ENCODE results near the gene CNTRL.

Gene CNTRL

DNA sequence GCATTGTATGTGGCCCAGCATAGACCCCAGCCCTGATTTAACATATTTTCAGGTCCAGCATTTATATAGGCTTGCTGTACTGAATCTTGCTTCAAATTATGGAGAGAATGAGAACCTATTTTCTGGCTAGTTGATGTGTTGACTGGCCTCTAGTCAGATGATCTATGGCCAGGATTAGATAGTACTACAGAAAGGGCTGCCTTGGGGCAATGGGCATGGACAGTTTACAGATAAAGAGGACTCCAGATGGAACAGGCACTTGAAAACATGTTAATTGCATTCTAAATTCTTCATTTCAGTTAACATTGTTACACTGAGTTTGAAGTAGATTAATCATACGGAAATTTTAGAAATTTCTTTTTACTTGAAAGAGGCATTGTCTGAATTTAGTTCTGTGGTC lies 65.4 kb downstream of the CNTRL start:
- DNase-seq (ENCODE audit: low spot score), result no peak
- TF ChIP-seq, protein P1, sequence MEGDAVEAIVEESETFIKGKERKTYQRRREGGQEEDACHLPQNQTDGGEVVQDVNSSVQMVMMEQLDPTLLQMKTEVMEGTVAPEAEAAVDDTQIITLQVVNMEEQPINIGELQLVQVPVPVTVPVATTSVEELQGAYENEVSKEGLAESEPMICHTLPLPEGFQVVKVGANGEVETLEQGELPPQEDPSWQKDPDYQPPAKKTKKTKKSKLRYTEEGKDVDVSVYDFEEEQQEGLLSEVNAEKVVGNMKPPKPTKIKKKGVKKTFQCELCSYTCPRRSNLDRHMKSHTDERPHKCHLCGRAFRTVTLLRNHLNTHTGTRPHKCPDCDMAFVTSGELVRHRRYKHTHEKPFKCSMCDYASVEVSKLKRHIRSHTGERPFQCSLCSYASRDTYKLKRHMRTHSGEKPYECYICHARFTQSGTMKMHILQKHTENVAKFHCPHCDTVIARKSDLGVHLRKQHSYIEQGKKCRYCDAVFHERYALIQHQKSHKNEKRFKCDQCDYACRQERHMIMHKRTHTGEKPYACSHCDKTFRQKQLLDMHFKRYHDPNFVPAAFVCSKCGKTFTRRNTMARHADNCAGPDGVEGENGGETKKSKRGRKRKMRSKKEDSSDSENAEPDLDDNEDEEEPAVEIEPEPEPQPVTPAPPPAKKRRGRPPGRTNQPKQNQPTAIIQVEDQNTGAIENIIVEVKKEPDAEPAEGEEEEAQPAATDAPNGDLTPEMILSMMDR (IDR thresholded peaks at IDR 0.05; ENCODE audit: extremely low read depth, insufficient read depth, missing control alignments), result no peak
- in situ Hi-C loops (cut with MboI; ENCODE audit: low pct_unique_long_range_greater_than_20kb, low sequenced_read_pairs, unreplicated experiment), result no loop called here

DNA sequence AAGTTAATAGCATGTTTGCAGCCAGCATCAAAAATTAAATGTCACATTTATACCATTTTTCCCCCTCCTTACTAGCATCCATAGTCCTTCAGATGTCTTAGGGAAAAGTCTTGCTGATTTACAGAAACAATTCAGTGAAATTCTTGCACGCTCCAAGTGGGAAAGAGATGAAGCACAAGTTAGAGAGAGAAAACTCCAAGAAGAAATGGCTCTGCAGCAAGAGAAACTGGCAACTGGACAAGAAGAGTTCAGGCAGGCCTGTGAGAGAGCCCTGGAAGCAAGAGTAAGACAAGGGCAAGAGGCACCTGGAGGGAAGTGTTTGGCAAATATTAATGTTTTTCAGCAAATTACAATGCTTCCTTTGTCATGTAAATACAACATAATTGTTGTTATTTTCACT lies 66.6 kb downstream of the CNTRL start:
- in situ Hi-C loops (cut with MboI; ENCODE audit: low pct_unique_long_range_greater_than_20kb, low sequenced_read_pairs, unreplicated experiment), result no loop called here
- TF ChIP-seq, protein P1 (IDR thresholded peaks at IDR 0.05; ENCODE audit: extremely low read depth, insufficient read depth, missing control alignments), result no peak
- no peak for DNase-seq (ENCODE audit: low spot score)

DNA sequence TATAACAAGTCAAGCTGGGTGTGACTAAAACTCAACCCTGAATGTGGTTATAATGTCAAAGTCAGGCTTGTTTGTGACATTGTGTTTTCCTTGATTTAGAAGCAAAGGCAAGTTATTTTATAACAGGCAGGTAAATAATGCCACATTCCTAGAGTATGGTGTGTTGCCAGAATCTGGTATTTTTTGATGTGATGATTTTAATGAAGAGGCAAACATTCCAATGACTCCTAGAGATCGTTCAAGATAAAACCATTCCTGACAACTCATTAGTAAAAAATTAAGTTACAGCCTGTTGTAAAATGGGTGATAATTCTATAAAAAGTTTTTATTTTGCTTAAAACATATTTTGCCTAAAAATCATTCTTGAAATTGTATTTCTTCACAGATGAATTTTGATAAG lies 67.0 kb downstream of the CNTRL start:
- TF ChIP-seq, protein P1 (IDR thresholded peaks at IDR 0.05; ENCODE audit: extremely low read depth, insufficient read depth, missing control alignments), result no peak
- in situ Hi-C loops (cut with MboI; ENCODE audit: low pct_unique_long_range_greater_than_20kb, low sequenced_read_pairs, unreplicated experiment), result no loop called here
- no peak for DNase-seq (ENCODE audit: low spot score)

DNA sequence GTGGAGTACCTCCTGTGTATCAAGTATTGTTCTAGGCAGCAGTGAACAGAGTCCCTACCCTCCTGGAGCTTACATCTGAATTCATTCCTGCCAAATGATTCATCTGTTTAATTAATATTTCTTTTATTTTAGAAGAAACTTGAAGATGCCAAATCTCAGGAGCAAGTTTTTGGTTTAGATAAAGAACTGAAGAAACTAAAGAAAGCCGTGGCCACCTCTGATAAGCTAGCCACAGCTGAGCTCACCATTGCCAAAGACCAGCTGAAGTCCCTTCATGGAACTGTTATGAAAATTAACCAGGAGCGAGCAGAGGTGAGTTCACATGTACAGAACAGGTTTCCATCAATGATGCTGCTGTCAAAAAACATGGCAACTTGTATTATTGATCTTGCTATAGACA lies 69.0 kb downstream of the CNTRL start:
- TF ChIP-seq, protein P1 (IDR thresholded peaks at IDR 0.05; ENCODE audit: extremely low read depth, insufficient read depth, missing control alignments), result no peak
- in situ Hi-C loops (cut with MboI; ENCODE audit: low pct_unique_long_range_greater_than_20kb, low sequenced_read_pairs, unreplicated experiment), result no loop called here
- DNase-seq (ENCODE audit: low spot score), result no peak

DNA sequence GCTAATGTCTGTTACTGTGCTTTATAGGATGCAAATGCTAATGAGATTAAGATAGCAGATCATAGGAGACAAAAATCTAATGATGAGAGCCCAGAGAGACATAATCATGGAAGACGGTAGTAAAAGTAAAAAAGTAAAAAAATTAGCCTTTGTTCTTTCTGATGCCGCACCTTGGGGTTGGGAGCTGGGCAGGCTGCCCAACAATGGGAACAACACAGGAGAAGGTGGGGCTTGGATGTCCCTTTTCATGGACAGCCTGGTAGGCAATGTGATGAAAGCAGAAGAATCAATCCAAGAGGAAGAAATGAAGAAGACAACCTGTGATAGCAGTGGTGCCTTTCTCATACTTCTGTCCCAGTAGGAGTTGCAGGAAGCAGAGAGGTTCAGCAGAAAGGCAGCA lies 69.7 kb downstream of the CNTRL start:
- in situ Hi-C loops (cut with MboI; ENCODE audit: low pct_unique_long_range_greater_than_20kb, low sequenced_read_pairs, unreplicated experiment), result no loop called here
- TF ChIP-seq, protein P1 (IDR thresholded peaks at IDR 0.05; ENCODE audit: extremely low read depth, insufficient read depth, missing control alignments), result no peak

DNA sequence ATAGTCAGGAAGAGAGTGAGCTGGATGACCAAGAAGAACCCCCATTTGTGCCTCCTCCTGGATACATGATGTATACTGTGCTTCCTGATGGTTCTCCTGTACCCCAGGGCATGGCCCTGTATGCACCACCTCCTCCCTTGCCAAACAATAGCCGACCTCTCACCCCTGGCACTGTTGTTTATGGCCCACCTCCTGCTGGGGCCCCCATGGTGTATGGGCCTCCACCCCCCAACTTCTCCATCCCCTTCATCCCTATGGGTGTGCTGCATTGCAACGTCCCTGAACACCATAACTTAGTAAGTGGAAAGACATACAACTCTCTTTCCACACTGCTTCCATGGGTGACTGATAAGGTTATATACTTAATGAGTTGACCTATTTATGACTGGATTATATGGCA lies 75.4 kb downstream of the CNTRL start:
- TF ChIP-seq, protein P1 (IDR thresholded peaks at IDR 0.05; ENCODE audit: extremely low read depth, insufficient read depth, missing control alignments), result no peak
- in situ Hi-C loops (cut with MboI; ENCODE audit: low pct_unique_long_range_greater_than_20kb, low sequenced_read_pairs, unreplicated experiment), result no loop called here

More for the DNA sequence above, 69.7 kb downstream of the CNTRL start:
- no peak for DNase-seq (ENCODE audit: low spot score)

DNA sequence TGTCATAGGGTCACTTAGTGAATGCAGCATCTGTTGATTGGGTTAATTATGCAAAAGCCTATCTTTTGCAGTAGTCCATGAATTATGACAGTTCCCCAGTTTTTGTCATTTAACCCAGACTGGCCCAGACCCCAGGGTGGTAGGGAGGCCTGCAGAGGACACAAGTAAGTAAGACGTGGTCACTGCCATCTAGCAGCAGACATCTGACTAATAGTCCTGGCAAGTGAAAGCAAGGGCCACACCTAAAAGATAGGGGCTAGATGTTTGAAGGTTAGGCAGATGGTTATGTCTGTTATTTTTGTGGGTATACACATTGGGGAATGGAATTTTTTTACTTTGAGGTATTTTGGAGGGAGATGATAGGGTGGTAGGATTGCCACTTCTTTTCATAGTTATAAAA lies 78.9 kb downstream of the CNTRL start:
- DNase-seq (ENCODE audit: low spot score), result no peak
- TF ChIP-seq, protein P1 (IDR thresholded peaks at IDR 0.05; ENCODE audit: extremely low read depth, insufficient read depth, missing control alignments), result no peak
- in situ Hi-C loops (cut with MboI; ENCODE audit: low pct_unique_long_range_greater_than_20kb, low sequenced_read_pairs, unreplicated experiment), result no loop called here

More for the DNA sequence above, 75.4 kb downstream of the CNTRL start:
- DNase-seq (ENCODE audit: low spot score), result no peak
